ENCODE results near the gene RPS5.
"Not testable (repeated sequence)": the region's sequence is repeated elsewhere in the genome, so short reads cannot be mapped to it uniquely, and the experiment has no call there.

The RPS5 gene

DNA sequence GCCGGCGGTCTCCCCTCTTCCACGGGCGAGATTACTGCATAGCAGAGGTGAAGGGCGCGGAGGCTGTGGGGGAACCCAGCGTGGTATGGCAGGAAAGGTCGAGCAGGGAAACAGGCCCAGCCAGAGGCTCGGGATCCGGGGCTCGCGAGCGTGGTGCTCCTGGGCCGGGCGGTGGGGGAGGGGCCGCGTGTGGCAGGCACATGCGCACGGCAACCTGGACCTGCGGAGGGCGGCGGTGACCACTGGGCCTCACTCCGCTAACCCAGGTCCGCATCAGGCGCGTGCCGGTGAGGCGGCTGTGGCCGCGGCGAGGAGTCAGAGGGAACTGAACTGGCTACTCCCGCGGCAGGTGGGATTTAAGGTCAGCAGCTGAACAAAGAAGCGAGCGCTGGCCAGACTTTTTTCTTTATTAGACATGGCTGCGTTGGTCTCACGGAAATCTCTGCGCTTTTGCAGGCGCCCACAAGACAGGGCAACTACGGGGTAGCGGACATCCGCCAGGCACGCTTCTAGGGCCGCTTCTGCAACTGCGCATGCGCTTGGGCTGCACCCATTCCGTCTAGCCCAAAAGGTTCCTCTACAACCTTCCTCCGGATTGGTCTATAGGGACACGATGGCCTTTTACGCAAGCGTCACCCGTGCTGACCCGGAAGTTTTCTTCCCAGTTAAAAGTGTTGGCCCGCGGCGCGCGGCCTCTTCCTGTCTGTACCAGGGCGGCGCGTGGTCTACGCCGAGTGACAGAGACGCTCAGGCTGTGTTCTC is at the start of gene RPS5:
RPS5 (plus strand) TSS at position 694 of the 762 bp plus-strand sequence. CDS start 869 bp downstream, outside the sequence.
- peak; percentile 99 for DNase-seq

DNA sequence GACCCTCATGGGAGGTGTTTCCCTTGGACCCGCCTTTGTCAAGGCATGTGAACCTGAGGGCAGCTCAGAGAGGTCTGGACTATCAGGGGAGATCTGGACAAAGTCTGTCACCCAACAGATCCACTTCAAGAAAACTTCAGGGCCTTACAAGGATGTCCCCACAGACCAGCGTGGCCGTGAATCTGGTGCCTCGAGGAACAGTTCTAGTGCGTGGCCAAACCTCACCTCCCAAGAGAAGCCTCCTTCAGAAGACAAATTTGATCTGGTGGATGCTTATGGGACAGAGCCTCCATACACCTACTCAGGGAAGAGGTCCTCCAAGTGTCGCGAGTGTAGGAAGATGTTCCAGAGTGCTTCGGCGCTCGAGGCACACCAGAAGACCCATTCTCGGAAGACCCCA is 48.7 kb upstream of the RPS5 start:
- no peak for DNase-seq

DNA sequence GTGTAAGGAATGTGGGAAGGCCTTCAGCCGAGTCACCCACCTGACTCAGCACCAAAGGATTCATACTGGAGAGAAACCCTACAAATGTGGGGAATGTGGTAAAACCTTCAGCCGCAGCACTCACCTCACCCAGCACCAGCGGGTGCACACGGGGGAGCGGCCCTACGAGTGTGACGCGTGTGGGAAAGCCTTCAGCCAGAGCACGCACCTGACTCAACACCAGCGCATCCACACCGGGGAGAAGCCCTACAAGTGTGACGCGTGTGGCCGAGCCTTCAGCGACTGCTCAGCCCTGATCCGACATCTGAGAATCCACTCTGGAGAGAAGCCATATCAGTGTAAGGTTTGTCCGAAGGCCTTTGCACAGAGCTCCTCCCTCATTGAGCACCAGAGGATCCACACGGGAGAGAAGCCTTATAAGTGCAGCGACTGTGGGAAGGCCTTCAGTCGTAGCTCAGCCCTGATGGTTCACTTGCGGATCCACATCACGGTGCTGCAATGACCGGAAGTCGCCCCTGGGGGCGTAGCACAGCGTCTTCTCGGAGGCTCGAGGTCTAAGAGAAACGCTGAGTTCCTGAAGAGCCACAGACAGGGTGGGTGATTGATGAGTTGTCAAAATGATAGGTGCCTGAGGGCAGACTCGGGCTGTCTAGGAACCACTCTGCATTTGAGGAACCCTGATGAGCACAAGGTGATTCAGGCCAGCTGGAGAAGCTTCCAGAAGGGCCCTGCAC is 48.1 kb upstream of the RPS5 start:
- DNase-seq = no peak

DNA sequence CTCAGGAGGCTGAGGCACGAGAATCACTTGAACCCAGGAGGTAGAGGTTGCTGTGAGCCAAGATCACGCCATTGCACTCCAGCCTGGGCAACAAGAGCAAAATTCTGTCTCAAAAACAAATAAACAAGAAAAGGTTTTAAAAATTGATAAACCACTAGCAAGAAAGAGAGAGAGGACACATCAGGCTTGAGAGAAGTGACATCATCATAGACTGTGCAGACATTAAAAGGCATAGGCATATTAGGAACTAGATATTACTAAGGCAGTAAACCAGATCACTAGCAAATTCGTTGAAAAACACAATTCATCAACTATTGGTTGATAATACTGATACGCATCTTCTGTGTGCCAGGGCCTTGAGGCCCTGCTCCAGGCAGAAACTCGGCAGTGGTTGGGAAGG is 41.5 kb upstream of the RPS5 start:
- DNase-seq = no peak

DNA sequence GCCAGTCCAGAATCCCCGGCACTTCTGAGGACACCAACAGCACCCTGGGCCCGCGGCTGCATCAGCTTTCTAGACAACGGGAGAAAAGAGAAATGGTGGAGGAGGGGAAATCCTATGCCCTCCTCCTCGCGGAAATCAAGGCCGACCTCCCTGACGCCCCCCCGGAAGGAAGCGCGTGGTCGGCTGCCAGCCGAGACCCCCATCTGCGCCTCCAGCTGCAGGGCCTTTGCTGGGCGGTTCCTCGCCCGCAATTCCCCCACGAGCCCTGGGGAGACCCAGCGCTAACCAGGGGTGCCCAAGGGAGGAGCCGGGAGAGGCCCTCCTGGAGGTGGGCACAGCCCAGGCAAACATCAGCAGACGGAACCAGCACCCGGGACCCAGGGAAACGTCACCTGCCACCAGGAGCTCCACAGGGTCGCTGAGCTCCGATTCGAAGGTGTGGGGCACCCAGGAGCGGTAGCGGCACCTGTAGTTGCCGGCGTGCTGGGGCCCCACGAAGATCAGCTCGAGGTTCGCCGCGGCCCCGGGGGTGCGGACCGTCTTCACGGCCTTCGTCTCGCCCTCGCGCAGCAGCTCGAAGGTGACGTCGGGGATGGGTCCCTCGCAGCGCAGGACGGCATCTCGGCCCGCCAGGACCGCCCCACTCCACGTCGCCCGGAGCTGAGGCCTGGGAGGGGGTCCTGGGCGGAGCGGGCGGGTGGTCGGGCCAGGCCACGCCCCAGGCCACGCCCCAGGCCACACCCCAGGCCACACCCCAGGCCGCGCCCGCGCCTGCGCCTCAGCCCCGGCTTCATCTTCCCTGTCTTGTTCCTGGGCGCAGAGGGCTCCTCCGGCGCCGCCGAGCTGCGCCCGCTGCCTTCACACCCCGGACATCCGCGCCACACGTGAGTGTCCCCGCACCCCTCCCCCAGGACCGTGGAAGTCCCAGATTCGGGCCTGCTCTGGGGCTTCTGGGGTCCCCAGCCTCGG is 39.8 kb upstream of the RPS5 start:
- peak; percentile 91 for DNase-seq

DNA sequence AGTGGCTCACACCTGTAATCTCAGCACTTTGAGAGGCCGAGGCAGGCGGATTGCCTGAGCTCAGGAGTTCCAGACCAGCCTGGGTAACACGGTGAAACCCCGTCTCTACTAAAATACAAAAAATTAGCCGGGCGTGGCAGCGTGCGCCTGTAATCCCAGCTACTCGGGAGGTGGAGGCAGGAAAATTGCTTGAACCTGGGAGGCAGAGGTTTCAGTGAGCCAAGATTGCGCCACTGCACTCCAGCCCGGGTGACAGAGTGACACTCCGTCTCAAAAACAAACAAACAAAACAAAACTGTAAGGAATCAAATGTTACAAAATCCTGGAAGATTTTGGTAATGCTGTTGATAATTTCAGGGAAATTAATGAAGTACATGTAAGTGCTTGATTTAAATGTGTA is 39.0 kb upstream of the RPS5 start:
- not testable (repeated sequence) for DNase-seq

DNA sequence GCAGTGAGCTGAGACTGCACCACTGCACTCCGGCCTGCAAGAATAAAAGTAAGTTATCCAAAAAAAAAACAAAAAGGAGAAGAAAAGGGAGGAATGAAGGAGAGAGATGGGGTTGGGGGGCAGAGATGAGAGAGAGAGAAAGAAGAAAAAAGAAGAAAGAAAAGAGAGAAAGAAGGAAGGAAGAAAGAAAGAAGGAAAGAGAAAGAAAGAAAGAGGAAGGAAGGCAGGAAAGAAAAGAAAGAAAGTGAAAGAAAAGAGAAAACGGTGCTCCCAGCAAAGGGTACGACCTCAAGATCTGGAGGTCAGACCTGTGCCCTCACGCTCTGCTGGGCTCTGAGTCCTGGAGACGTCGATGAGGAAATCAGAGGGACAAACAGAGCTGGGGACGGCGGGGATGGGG is 37.5 kb upstream of the RPS5 start:
- no peak for DNase-seq

DNA sequence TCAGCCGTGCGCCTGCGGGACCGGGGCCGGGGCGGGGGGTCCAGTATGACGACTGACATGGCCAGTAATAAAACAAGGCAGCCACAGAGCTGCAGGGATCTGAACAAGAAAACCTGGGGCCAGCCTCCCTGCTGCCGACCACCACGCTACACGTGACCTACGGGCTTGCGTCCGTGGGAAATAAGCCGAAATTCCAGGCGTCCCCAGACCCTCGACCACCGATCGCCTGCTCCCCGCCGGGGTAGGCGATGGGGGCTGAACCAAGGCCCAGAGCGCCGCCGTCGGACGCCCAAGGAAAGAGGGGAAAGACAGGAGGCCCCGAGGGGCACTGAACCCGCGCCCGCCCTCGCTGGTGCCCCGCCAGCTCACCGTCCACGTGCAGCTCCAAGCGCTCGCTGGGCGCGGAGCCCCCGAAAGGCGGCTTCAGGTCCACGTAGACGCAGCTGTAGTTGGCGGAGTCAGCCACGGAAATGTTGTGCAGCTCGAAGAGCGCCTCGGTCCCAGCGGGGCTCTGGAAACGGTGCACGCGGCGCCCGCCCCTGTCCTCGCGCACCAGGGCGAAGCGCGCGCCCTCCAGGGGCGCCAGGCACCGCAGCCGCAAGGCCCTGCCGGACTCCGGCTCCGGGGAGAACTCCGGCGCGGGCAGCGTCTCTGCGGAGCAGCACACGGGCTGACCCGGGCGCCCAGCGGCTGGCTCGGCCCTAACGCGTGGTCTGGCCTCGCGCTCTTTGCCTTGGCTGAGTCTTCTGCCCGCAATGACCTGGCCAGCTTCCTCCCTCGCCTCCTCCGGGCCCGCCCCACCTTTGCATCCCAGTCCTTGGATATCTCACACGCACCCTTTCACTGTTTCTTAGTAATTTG is 36.8 kb upstream of the RPS5 start:
- no peak for DNase-seq

DNA sequence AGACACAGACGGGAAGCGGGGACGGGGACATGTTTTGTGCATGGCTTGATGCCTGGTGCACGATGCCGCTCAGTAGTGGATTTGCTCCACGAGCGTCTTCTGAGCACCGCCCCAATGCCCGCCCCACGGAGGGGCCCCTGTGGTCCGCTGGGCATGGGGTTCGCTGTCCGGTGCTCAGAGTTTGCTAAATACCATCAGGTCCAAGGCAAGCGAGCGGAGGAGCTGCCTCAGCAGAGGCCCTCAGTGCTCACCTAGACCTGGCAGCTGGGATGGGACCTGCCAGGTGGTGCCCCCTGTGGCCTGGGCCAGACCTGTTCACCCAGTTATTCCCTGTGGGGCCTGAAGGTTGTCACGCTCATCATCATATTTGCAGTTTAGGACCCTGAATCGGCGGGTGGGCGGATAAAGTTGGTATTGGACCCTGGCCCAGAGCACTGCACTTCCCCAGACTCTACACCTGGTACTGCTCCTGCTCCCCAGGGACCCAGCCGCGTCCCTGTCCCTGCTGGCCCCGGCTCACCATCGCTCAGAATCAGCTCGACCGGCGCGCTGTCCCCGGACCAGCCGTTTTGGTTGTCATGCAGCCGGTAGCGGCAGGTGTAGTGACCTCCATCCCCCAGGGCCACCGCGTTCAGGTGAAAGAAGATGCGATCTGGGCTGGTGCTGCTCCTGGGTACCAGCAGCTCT is 36.1 kb upstream of the RPS5 start:
- DNase-seq = no peak

DNA sequence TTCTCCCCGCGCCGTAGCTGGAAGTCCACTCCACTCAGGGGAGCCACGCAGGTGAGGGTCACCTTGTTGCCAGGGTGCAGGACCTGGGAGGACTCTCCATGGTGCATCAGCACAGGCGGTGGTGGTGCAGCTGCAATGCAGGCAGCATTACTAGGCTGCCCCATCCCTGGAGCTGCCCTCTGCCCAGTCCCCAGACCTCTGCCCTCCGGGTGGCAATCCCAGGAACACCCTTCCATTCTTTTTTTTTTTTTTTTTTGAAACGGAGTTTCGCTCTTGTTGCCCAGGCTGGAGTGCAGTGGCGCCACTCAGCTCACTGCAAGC is 35.6 kb upstream of the RPS5 start:
- no peak for DNase-seq

DNA sequence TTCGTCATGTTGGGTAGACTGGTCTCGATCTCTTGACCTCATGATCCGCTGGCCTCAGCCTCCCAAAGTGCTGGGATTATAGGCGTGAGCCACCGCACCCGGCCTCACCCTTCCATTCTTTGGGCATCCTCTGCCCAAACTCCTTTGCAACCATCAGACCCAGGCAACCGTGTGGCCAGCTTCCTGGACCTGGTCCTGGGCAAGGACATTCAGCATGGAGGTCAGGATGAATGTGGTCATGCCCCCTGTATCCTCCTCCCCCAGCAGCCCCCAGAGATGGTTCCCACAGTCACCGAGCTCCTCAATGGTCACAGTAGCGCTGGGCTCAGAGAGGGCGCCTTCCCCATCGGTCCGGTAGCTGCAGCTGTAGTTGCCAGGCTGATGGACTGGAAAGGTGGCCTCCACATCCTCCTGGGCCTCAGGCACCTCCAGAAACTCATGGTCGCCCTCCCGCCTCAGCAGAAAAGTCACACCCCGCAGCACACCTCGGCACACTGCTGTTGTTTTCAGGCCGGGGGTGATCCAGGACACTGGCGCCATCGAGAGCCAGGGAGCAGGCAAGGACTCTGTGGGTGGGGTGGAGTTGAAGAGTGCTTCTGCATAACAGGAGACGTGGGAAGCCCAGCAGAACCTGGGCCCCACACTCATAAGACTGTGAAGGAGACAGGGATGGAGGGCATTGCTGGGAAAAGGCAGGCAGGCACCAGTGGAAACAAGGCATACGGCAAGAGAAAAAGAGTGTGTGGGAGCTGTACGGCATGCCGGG is 34.9 kb upstream of the RPS5 start:
- no peak for DNase-seq

DNA sequence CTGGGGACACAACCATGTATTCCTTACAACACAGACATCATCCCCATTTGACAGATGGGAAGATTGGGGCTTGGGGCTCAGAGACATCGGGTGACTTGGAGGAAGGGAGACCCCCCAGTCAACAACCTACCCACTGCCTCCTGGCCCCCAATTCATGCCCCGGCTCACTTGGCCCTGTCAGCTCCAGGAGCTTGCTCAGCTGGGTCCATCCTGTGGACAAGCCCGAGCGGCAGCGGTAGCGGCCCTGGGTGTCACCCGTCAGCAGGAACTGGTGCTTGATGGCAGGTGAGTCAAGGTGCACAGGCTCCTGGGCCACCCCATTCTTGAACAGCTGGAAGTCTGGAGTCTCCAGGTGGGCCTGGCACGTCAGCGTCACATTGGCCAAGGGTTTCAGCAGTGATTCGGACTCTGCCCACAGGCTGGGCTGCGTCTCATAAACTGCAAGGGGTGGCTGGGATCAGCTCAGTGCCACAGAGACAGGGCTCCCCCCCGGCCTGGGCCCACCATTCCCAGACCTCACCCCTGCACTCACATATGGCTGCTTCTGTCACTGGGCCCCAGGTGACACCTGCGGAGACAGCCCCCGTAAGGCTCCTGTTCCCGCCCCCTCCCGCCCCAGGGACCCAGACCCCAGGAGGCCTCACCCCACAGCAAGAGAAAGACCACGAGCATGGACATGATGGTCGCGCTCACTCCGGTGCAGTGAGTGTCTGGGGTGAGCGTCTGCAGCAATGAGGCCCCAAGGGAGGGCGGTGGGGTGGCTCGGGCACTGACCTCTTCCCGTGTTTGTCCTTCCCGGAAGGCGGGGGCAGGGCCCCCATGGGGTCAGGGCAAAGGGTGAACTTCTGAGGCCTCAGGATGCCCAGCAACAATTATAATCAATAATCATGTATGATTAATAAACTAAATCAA is 34.1 kb upstream of the RPS5 start, which contains the start of gene A1BG:
A1BG (minus strand) TSS at position 733 of the 912 bp plus-strand sequence; CDS start at position 678, 55 bp downstream.
- no peak for DNase-seq

DNA sequence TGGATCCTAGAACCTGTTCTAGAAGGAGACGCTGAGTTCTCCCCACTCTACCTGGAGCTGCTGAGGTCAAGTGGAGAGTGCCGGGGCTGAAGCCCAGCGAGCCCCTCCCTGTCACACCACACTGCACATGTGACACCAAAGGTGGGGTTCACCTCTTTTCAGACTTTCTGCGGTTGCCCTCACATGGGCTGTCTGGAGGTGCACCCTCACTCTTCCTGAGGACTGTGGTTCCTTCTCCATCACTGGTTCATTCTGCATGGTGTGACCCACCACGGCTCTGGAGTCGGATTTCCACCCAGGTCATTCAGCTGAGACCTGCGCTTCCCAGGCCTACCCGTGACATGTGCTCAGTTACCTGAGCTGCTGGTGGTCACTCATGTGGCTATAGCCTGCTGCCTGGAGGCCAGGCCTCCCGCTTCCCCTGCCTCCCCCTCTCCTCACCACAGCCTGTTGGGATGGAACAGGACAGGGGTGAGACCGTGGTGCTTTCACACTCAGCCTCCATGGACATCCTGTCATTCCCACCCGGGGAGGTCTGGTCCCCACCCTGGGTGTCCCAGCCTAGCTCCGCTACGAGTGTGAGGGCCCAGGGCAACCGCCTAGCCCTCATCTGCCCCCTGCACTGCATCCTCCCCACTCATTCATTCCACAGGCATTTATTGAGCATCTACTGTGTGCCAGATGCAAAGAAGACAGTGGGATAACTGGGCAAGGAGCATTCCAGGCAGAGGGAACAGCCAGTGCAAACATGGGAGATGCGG is 33.2 kb upstream of the RPS5 start:
- no peak for DNase-seq

DNA sequence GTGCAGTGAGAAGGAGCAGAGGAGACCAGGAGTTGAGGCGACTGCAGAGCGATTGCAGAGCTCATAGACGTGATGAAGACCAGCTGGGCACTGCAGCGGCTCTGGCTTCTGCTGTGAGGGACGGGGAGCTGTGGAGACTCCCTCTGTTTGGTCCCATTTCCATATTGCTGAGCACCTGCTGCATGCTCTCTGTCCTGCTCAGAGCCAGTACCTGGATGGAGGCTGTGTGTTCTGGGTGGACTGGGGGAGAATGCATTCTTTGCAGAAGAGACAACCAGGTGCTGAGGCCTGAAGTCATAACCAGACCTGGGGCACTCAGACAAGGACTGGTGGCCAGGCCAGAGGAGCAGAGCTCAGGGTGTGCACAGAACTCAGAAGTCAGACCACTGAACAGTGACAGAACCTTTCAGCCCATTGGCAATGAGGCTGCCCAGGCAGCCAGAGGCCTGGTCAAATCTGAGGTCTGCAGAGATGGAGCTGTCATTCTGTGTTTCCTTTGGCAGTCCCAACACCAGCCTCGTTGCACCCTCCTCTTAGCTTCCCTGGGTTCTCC is 32.5 kb upstream of the RPS5 start:
- no peak for DNase-seq

DNA sequence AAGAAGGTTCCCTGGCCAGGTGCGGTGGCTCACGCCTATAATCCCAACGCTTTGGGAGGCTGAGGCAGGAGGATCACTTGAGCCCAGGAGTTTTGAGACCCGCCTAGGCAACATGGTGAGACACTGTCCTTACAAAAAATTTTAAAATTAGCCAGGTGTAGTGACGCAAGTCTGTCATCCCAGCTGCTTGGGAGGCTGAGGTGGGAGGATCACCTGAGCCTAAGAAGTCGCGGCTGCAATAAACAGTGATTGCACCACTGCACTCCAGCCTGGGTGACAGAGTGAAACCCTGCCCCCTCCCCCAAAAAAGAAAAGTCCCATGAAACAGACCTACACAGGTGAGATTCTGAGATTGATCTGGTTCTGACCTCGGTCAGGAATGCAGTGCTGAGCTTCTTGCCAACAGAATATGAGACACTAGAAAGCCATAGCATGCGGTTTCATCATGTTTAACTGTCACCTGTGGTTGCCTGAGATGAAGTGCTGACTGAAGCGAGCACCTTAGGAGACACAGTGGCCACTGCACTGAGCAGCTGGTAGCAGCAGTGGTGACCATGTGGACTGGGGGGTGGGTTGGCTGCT is 31.8 kb upstream of the RPS5 start:
- no peak for DNase-seq

DNA sequence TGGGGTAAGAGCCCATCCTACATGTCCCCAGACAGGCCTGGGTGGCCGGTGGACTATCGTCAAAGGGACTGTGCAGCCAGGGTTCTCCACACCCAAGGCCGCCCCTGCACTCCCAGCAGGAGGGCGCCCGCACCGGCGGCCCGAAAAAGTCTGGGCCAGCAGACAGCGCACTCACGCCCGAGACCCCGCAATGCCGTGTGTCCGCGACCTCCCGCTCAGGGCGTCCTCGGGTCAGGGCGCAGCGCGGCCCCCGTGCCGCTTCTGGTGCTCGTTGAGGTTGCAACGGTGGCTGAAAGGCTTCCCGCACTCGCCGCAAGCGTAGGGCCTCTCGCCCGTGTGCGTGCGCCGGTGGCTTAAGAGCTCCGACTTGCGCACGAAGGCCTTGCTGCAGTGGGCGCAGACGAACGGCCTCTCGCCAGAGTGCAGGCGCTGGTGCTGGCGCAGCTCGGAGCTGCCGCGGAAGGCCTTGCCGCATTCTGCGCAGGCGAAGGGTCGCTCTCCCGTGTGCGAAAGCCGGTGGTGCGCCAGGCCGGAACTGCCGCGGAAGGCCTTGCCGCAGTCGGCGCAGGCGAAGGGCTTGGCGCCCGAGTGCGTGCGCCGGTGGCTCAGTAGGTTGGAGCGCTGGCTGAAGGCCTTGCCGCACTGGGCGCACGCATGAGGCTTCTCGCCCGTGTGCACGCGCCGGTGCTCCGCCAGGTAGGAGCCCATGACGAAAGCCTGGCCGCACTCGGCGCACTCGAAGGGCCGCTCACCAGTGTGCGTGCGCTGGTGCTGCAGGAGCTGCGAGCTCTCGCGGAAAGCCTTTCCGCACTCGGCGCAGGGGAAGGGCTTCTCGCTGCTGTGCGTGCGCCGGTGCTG is 30.9 kb upstream of the RPS5 start:
- no peak for DNase-seq

DNA sequence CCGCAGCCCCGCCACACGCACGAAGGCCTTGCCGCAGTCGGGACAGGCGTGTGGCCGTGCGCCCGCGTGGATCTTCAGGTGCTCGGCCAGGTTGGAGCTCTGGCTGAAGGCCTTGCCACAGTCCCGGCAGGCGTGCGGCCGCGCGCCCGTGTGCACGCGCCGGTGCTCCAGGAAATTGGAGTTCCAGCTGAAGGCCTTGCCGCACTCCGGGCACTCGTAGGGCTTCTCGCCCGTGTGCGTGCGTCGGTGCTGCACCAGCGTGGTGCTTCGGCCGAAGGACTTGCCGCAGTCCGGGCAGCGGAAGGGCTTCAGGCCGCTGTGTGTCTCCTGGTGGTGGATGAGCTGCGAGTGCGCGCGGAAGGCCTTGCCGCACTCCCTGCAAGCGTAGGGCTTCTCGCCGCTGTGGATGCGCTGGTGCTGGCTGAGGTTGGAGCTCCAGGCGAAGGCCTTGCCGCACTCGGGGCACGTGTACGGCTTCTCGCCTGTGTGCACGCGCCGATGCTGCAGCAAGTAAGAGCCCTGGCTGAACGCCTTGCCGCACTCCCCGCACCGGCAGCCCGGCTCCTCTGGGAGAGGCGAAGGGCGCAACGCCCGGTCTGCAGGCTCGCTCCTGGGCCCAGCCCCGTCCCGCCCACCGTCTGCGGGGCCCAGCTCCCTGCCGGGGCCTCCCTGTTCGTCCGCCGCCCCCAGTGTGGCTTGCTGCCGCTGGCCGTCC is 30.1 kb upstream of the RPS5 start:
- DNase-seq = no peak

Data from NCI-H69 (cell line).